HFFc6 (cell line): ENCODE measurements around the gene NFIA. TPM values are rescaled to one million over a fixed set of nuclear protein-coding genes. Genes with fewer than 3 reads are reported as not detected.

ENCODE experiments used
- DNase-seq: peaks from one replicate; pipeline ENCODE4 v3.0.0-alpha.2; 2018
- H3K27ac Mint-ChIP-seq: 2 replicates; pipeline ENCODE4 v1.8.0; 2020; ENCODE audit warnings: mild to moderate bottlenecking, mixed read lengths
- H3K27me3 Mint-ChIP-seq: 2 replicates; pipeline ENCODE4 v1.8.0; 2021; ENCODE audit warnings: mild to moderate bottlenecking, moderate library complexity, mixed read lengths; ENCODE audit not compliant: insufficient read depth
- H3K36me3 Mint-ChIP-seq: 2 replicates; pipeline ENCODE4 v1.8.0; 2021; ENCODE audit warnings: low read depth, mixed read lengths
- H3K4me1 Mint-ChIP-seq: 2 replicates; pipeline ENCODE4 v1.8.0; 2020; ENCODE audit warnings: low read depth, mixed read lengths
- H3K4me3 Mint-ChIP-seq: 2 replicates; pipeline ENCODE4 v1.8.0; 2020; ENCODE audit warnings: mild to moderate bottlenecking, moderate library complexity, mixed read lengths
- H3K9me3 Mint-ChIP-seq: 2 replicates; pipeline ENCODE4 v1.8.0; 2020; ENCODE audit warnings: mild to moderate bottlenecking, mixed read lengths
- total RNA-seq, 6 experiments: library from RNA; stranded (reverse); fragmentation: NEBNext Ultra II Directional; extraction: Animal tissue kit (Norgen Biotek cat#: 25700); gene quantifications; 2 replicates in 1 of 6; 3 replicates in 5 of 6; pipeline ENCODE4 v1.2.3, GENCODE V29; 2021
- TF ChIP-seq, protein P1 (sequence below): fragments of 200-600 bp; sonication (generic); IDR thresholded peaks from 2 replicates; pipeline ENCODE4 v1.5.0; 2021; ENCODE audit warnings: antibody characterized with exemption, mild to moderate bottlenecking

Gene NFIA
- total RNA-seq, 6 experiments from 2014 or later = 8.5 to 11.3 (median 10.4) TPM

DNA sequence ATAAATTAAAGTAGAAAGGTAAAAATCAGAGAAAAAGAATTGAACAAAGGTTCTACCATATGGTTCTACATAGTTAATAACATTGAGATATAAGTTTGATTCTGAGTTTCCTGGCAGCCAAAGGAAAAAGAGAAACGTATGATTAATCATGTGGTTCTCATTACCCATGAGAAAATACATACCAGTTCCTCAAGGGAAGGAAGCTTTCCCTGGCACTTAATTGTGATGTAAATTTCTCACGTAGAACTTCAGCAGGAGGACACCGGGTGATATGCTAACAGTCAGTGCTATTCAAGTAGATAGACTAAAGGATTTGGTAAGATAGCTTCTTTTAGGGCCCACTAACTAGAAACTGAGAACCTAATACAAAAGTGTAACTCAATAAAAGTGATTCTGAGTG, 218.5 kb downstream of the NFIA start:
- no peak for DNase-seq
- Mint-ChIP-seq H3K27ac (no peak overlapping the region), H3K4me1 (peaks cover 12% of the 10 kb centered on the region), H3K4me3 (no peak overlapping the region), H3K27me3 (no peaks in the 10 kb centered on the region), H3K9me3 (no peaks in the 10 kb centered on the region), H3K36me3 (no peaks in the 10 kb centered on the region)
- TF ChIP-seq, protein P1, sequence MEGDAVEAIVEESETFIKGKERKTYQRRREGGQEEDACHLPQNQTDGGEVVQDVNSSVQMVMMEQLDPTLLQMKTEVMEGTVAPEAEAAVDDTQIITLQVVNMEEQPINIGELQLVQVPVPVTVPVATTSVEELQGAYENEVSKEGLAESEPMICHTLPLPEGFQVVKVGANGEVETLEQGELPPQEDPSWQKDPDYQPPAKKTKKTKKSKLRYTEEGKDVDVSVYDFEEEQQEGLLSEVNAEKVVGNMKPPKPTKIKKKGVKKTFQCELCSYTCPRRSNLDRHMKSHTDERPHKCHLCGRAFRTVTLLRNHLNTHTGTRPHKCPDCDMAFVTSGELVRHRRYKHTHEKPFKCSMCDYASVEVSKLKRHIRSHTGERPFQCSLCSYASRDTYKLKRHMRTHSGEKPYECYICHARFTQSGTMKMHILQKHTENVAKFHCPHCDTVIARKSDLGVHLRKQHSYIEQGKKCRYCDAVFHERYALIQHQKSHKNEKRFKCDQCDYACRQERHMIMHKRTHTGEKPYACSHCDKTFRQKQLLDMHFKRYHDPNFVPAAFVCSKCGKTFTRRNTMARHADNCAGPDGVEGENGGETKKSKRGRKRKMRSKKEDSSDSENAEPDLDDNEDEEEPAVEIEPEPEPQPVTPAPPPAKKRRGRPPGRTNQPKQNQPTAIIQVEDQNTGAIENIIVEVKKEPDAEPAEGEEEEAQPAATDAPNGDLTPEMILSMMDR = no peak

DNA sequence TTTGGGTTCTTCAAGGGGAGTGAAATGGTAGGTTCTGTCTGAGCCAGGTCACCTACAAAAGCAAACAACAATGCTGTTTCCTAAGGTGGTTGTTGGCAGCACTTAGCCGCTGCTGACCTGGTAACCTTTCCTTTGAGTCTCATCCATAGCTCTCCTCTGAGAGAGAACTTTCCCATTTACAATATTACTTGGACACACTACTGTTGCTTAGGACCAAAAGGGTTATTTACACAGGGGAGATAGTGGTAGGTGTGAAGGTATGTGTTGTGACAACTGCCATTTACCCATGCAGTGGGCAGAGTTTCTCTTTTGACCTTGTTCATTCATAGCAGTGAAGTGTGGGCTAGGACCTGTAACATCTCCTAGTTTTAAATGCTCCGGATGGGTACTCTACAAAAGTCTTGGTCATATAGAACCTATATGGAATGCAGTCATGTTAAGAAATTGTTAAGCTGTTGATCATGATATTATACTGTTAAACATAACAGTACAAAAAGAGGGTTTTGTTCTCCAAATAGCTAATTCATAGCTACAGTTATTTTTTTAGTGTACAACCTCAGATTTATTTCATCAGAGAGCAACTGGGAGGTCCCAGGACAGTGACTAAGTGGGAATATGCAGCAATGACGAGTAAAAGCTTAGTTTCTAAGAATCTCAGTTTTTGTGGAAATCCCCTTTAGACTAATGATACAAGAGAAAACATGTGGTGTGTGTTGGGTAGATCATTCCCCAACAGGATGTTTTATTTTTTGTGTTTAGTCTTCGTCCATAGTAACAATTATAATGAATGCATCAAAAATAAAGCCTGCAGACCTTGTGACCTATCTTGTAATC, 219.7 kb downstream of the NFIA start:
- Mint-ChIP-seq H3K27me3 (no peaks in the 10 kb centered on the region), H3K9me3 (no peaks in the 10 kb centered on the region), H3K36me3 (no peaks in the 10 kb centered on the region), H3K27ac (no peak overlapping the region), H3K4me1 (peaks cover 12% of the 10 kb centered on the region), H3K4me3 (no peak overlapping the region)
- TF ChIP-seq, protein P1 = no peak
- DNase-seq = peak; percentile 20

DNA sequence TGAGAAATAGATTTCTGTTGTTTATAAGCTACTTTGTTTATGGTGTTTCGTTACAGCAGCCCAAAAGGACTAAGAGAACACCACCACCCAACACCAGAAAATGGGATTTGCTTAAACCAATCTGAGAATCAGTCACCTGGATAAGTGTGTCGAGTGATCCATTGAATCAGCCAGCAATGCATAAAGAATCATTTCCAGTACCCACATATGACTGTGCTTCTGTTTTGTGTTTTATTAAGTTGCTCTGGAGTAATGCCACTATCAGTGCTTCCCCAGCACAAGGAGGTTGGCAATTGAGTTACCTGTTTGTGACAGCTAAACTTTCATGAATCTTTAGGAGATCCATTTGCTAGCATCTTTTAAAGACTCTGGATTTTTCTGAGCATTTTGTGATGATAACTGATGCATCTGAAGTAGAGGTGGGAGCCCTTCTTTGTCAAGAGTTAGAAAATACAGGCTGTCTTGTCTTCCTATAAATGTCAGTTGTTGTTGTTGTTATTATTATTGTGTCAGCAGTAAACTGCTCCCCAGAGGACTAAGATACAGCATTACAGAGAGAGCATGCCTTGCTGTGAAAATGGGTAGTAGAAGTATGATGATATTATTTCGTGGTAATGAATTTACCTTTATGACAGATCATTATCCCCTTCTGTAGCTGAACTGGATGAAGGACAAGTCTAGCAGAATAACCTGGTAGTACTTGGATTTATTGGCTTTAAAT, 225.2 kb downstream of the NFIA start:
- TF ChIP-seq, protein P1 = no peak
- H3K4me1 Mint-ChIP-seq = peaks cover 2% of the 10 kb centered on the region; the same call in 1 of the 2 replicates
- peaks cover 3% of the 10 kb centered on the region; the same call in 1 of the 2 replicates for H3K27me3 Mint-ChIP-seq
- H3K9me3 Mint-ChIP-seq = no peaks in the 10 kb centered on the region
- H3K36me3 Mint-ChIP-seq = no peaks in the 10 kb centered on the region
- no peak for DNase-seq
- H3K27ac Mint-ChIP-seq = no peak overlapping the region
- H3K4me3 Mint-ChIP-seq = no peak overlapping the region

DNA sequence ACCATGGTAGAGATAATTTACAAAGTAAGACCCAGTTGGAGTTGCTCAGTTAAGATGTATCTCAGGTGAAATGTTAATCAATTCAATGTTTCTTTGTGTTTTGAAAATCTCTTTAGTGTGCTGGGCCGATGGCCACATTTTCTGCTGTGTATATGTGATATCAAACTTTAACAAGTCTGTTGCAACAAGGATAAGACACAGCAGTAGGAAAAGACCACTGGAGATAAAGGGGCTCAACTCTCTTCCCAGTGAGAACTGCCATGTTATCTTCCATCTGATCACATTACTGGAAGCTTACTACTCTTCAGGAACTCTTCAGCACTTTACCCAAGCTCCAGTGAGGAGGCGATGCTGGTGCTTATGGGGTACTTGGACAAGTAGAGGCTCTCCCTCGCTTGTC, 227.7 kb downstream of the NFIA start:
- H3K9me3 Mint-ChIP-seq = no peaks in the 10 kb centered on the region
- TF ChIP-seq, protein P1 = no peak
- H3K4me3 Mint-ChIP-seq = no peak overlapping the region
- no peak overlapping the region for H3K27ac Mint-ChIP-seq
- no peak for DNase-seq
- H3K36me3 Mint-ChIP-seq = peaks cover 4% of the 10 kb centered on the region; the same call in 1 of the 2 replicates
- H3K4me1 Mint-ChIP-seq = no peaks in the 10 kb centered on the region
- peaks cover 3% of the 10 kb centered on the region; the same call in 1 of the 2 replicates for H3K27me3 Mint-ChIP-seq

DNA sequence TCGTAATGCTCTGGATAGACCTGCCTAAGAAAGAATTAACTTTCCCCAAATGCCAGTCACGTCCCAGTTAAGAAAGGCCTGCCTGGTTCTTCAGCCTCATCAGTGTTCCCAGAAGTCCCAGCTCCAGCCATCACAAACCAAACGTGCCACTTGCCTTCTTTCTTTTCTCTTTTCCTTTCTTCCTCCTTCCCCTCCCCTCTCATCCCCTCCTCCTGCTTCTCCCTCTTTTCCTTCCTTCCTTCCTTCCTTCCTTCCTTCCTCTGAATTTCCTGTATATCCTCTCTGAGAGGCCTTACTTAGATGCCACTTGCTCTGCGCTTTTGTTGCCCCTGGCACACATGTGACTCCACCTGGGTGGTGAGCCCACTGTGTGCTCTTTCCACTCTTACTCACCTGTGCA, 228.2 kb downstream of the NFIA start:
- H3K27me3 Mint-ChIP-seq = peaks cover 3% of the 10 kb centered on the region; the same call in 1 of the 2 replicates
- H3K36me3 Mint-ChIP-seq = peaks cover 4% of the 10 kb centered on the region; the same call in 1 of the 2 replicates
- no peak overlapping the region for H3K4me3 Mint-ChIP-seq
- TF ChIP-seq, protein P1 = no peak
- DNase-seq = no peak
- no peaks in the 10 kb centered on the region for H3K9me3 Mint-ChIP-seq
- no peak overlapping the region for H3K27ac Mint-ChIP-seq
- no peaks in the 10 kb centered on the region for H3K4me1 Mint-ChIP-seq
